T1000 (cell line): ENCODE results near the gene CDX1.
A peak's percentile ranks its signal among the peaks of the same experiment; 100 is the strongest.

ENCODE experiments used
- DNase-seq: peaks from one replicate; lab custom pipeline; 2025; ENCODE audit warnings: mixed read lengths; lab: John Stamatoyannopoulos, UW

The CDX1 gene

GRCh38 chr5:150131978-150132694, 34.4 kb upstream of the CDX1 start:
- DNase-seq = no peak

- no peak for DNase-seq
Observed at GRCh38 chr5:150132740-150133139, 33.8 kb upstream of the CDX1 start.

- DNase-seq = no peak
Observed at GRCh38 chr5:150133581-150134197, 32.9 kb upstream of the CDX1 start.

GRCh38 chr5:150134198-150134588, 32.4 kb upstream of the CDX1 start:
- no peak for DNase-seq

GRCh38 chr5:150135557-150136304, 30.8 kb upstream of the CDX1 start:
- no peak for DNase-seq

GRCh38 chr5:150136305-150137167, 30.0 kb upstream of the CDX1 start:
- no peak for DNase-seq

GRCh38 chr5:150137168-150137957, 29.2 kb upstream of the CDX1 start:
- no peak for DNase-seq

GRCh38 chr5:150137997-150138396, 28.6 kb upstream of the CDX1 start:
- no peak for DNase-seq

- DNase-seq = peak; percentile 38
Observed at GRCh38 chr5:150138551-150139265, 27.9 kb upstream of the CDX1 start.

GRCh38 chr5:150139334-150139733, 27.2 kb upstream of the CDX1 start:
- no peak for DNase-seq

- no peak for DNase-seq
Observed at GRCh38 chr5:150140830-150141229, 25.7 kb upstream of the CDX1 start.

- DNase-seq = no peak
Observed at GRCh38 chr5:150141544-150142184, 24.9 kb upstream of the CDX1 start.

- DNase-seq = no peak
Observed at GRCh38 chr5:150142185-150142958, 24.2 kb upstream of the CDX1 start.

- DNase-seq = peak; percentile 38
Observed at GRCh38 chr5:150142959-150143349, 23.6 kb upstream of the CDX1 start.

- DNase-seq = peak; percentile 62
Observed at GRCh38 chr5:150143350-150144245, 23.0 kb upstream of the CDX1 start.

GRCh38 chr5:150144246-150144801, 22.3 kb upstream of the CDX1 start:
- DNase-seq = no peak

GRCh38 chr5:150144879-150145278, 21.7 kb upstream of the CDX1 start:
- DNase-seq = no peak

- no peak for DNase-seq
Observed at GRCh38 chr5:150146235-150146634, 20.3 kb upstream of the CDX1 start.
